HG03460 (cell line): ENCODE data around the gene ERC2.

Experiments used
- ATAC-seq: cut with Tn5 transposase; IDR thresholded peaks from one replicate; pipeline ENCODE4 v1.9.1; 2021; ENCODE audit not compliant: unreplicated experiment

ERC2 gene

GRCh38 chr3:55634345-55634744, 833.9 kb downstream of the ERC2 start:
- ATAC-seq: no peak

GRCh38 chr3:55633333-55633732, 834.9 kb downstream of the ERC2 start:
- ATAC-seq: no peak

GRCh38 chr3:55631766-55632331, 836.4 kb downstream of the ERC2 start:
- no peak for ATAC-seq

GRCh38 chr3:55630921-55631299, 837.4 kb downstream of the ERC2 start:
- ATAC-seq: no peak

GRCh38 chr3:55630280-55630920, 837.9 kb downstream of the ERC2 start:
- no peak for ATAC-seq

GRCh38 chr3:55629432-55629831, 838.8 kb downstream of the ERC2 start:
- ATAC-seq: no peak

GRCh38 chr3:55626279-55626665, 842.0 kb downstream of the ERC2 start:
- ATAC-seq: no peak

GRCh38 chr3:55624238-55624637, 844.0 kb downstream of the ERC2 start:
- no peak for ATAC-seq

GRCh38 chr3:55623786-55624185, 844.5 kb downstream of the ERC2 start:
- ATAC-seq: no peak

GRCh38 chr3:55622733-55623132, 845.5 kb downstream of the ERC2 start:
- ATAC-seq: no peak

GRCh38 chr3:55622116-55622515, 846.2 kb downstream of the ERC2 start:
- ATAC-seq: no peak

GRCh38 chr3:55621648-55622047, 846.6 kb downstream of the ERC2 start:
- no peak for ATAC-seq

GRCh38 chr3:55621026-55621422, 847.2 kb downstream of the ERC2 start:
- ATAC-seq: no peak

- ATAC-seq: no peak
Observed at GRCh38 chr3:55620351-55621025, 847.8 kb downstream of the ERC2 start.

- no peak for ATAC-seq
Observed at GRCh38 chr3:55619046-55619808, 849.0 kb downstream of the ERC2 start.

- ATAC-seq: no peak
Observed at GRCh38 chr3:55617385-55617784, 850.9 kb downstream of the ERC2 start.

- no peak for ATAC-seq
Observed at GRCh38 chr3:55616803-55617202, 851.5 kb downstream of the ERC2 start.

GRCh38 chr3:55615694-55616295, 852.5 kb downstream of the ERC2 start:
- no peak for ATAC-seq

- ATAC-seq: no peak
Observed at GRCh38 chr3:55615039-55615693, 853.1 kb downstream of the ERC2 start.

GRCh38 chr3:55611121-55611520, 857.1 kb downstream of the ERC2 start:
- ATAC-seq: no peak
